Subcutaneous adipose tissue (tissue), 4 donors: Measurements from ENCODE around the gene CDH7. TPM values are rescaled to one million over a fixed set of nuclear protein-coding genes. Genes with fewer than 3 reads are reported as not detected.

Experiments used
- CTCF ChIP-seq: fragments of 450-650 bp; IDR thresholded peaks from one replicate; pipeline ENCODE4 v1.5.1; 2016; ENCODE audit warnings: low read depth, mild to moderate bottlenecking, control low read depth, antibody characterized with exemption, moderate library complexity
- total RNA-seq, 4 donors: library from RNA; depleted of rRNA; stranded (reverse); fragments of >200 nt; gene quantifications; one replicate each; pipeline ENCODE4 v1.1.0, GENCODE V29; 2016

CDH7 gene
- not detected for total RNA-seq

GRCh38 chr18:65750389-65751154 is at the start of gene CDH7:
Gene CDH7 (plus strand): TSS chr18:65751012. CDS start chr18:65762843, 11,831 bp downstream.
- no peak for TF ChIP-seq CTCF

- no peak for TF ChIP-seq CTCF
Measured at GRCh38 chr18:65704046-65704445, 46.8 kb upstream of the CDH7 start.

GRCh38 chr18:65706646-65707045 is 44.2 kb upstream of the CDH7 start:
- TF ChIP-seq CTCF: no peak

GRCh38 chr18:65711493-65711892 is 39.3 kb upstream of the CDH7 start:
- TF ChIP-seq CTCF: no peak

- no peak for TF ChIP-seq CTCF
Measured at GRCh38 chr18:65721619-65722018, 29.2 kb upstream of the CDH7 start.

- TF ChIP-seq CTCF: no peak
Measured at GRCh38 chr18:65725251-65726050, 25.4 kb upstream of the CDH7 start.

GRCh38 chr18:65735155-65735554 is 15.7 kb upstream of the CDH7 start:
- TF ChIP-seq CTCF: no peak
